ENCODE measurements around the gene PRLH.

PRLH gene

DNA sequence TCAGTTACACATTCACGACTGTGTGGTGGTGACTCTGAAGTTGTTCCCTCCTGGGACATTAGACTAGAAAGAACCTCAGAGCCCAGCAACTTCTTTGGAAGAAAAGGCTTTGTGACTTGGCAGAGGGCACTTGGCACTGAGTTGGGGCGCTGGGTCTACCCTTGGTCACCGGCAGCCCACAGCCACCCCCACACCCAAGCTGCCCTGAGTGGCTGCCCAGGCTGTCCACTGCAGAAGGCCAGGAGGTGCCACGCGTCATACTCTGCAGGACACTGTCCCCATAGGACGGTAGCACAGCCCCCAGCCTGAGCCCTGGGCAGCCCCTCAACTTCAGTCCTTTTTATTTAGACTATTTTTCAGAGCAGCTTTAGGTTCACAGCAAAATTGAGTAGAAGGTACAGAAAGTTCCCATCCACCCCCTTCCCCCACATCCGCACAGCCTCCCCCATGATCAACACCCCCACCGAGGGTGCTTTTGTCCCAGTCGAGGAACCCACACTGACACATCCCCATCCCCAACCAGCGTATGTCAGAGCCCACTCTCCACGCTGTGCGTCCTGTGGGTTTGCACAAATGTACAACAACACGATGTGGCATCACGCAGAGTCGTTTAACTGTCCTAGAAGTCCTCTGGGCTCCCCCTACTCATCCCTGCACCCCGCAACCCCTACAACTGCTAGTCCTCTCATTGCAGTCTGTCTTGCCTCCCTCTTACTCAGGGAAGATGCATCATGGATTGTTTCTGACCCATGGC, 1.1 kb downstream of the PRLH start:
- DNase-seq: no peak

DNA sequence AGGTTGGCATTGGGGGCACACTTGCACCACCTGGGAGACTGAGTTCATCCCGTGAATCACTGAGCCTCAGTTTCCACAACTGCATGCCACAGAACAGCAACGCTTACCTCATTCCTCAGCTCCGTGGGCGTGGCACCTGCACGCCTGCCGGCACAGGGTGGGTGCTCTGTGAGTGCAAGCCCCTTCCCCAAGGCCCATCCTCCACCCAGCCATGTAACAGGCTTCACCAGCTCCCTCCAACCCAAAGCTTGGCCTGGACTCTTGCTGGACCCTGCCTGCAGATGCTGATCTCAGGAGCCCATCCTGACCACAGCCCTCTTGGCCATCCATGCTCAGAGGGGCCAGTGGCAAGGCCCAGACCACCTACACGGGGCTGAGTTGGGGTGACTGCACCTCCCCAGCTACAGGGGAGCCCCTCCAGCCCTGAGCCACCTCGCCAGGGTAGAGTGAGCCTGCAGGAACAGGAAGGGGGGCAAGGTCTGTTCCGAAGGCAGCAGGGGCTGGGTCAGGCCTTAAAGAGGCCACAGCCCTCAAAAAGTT, 1.8 kb downstream of the PRLH start:
- DNase-seq: no peak

DNA sequence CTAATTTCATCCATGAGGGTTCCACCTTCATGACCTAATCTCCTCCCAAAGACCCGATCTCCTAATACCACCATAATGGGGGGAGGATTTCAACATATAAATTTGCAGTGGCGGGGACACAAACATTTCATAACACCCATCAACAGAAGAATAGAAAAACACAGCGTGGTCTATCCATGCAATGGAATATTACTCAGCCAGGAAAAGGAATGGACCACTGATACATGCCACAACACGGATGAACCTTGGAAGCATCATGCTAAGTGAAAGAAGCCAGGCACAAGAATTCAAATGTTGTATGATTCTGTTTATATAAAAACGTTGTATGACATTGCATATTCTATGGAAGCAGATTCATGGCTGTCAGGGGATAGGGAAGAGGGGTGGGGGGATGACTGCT, 2.7 kb downstream of the PRLH start:
- DNase-seq: no peak

DNA sequence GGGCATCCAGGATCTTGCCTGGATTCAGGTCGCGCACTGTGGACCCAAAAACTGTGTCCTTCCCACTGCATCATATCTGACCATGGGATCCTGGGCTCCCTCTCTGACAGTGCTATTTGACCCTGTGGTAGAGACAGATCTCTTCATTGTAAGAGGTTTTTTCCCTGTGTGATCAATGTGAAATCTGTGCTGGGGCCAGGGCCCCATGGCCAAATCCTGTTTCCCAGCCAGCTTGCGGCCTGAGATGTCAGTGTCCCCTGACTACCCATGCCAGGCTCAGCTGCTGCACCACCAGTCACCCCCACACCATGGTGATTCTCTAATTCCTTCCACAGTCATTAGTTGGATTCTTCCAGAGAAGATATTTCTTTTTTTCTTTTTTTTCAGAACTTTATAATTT, 3.5 kb downstream of the PRLH start:
- no peak for DNase-seq

DNA sequence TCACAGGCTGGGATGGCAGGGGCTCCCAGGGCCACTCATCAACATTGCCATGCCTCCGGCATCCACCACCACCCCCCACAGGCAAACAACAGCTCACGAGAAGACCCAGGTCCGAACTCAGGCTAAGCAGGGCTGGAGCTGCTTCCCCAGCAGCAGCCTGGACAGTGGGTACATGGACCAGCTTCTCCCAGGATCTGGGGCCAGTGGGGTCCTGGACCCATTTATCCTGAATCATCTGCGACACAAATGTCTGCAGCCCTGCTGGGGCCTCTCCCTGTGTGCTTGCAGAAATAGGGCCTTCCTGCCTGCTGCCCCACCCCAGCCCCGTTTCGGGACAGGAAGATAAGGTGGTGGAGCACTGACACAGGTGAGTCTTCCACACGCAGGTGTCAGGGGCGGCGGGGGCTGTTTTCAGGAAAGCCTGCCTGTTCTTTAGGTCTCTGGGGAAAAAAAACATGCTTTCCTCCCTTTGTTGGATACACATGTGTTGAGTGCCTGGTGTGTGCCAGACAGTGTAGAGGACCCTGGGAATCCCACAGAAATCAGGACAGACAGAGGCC, 4.5 kb downstream of the PRLH start:
- DNase-seq: no peak

DNA sequence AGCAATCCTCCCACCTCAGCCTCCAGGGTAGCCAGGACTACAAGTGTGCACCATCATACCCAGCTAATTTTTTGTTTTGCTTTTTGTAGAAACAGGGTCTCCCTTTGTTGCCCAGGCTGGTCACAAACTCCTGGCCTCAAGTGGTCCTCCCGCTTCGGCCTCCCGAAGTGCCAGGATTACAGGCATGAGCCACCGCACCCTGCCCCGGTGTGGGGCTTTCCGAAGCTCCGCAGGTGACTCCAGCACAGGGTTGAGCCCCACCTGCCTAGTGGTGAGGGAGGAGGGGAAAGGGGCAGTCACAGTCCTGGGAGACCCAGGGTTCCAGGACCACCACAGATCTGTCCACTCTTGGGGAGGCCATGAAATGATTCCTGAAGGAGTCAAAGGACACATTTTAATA, 5.2 kb downstream of the PRLH start:
- no peak for DNase-seq

DNA sequence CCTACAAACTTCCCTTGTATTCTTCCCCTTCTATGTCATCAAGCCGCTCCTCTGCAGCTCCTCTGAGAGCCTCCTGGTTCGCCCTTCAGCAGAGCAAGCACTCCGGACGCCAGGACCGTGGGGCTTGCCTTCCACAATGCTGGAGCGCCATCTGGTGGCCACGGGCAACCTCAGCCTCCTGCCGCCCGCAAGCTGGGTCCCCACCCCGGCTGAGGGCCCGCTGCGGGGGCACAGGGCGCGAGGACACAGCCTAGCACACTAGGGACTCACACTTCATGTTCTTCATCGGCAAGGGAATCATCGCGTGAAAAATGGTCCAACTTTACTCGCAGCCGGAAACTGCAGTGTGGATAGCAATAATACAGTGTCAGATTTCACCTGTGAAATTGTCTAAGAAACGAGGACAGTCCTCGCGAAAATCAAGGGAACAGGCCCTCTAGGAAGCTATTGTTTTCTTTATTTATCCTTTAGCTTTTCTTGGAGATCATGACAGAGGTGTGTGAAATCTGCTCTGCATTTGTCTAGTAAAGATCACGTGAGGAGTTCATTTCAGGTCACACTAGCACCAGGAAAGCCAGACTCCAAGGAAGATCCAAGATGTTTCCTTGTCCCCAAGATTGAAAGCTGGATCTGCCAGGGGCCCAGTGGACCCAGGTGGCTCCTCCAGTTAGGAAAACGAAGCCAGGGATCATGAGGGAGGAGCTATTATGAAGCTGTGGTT, 5.8 kb downstream of the PRLH start:
- DNase-seq: peak; percentile 86

DNA sequence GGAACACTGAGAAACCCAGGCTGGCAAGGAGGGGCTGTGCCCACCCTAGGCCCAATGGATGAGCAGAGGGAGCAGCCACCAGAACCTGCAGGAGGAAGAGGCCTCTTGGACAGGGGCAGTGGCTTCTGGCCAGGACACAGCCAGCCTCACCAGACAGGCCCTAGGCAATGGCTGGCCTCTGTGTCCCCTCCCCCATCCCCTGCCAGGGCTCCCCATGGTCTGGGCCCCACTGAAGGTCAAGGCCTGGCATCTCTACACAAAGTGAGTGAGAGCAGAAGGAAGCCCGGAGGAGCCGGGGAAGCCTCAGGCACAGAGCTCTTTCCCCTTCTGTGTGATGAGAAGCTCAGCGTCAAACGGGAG, 6.3 kb downstream of the PRLH start:
- no peak for DNase-seq

DNA sequence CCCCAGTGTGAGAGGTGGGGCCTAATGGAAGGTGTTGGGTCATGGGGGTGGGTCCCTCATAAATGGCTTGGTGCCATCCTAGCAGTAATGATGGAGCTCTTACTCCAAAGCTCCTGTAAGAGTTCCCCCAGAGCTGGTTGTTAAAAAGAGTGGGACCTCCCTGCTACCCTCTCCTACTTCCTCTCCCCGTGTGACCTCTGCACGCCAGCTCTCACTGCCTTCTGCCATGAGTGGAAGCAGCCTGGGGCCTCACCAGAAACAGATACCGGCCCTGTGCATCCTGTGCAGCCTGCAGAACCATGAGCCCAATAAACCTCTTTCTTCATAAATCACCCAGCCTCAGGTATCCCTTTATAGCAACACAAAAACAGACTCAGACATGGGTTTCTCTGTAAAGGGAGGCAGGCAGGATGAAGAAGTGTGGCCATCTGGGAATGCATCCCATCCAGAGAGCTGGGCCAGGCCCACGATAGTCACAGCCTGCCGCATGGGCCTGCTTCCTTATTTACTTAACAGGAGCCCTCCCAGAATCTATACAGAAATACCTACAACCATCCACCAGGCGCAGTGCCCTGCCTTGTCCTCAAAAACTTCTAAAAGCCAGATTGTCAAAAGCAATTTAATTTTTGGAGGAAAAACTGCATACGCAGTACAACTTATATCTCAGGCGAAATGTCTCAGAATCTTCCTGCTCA, 7.5 kb downstream of the PRLH start:
- DNase-seq: no peak

DNA sequence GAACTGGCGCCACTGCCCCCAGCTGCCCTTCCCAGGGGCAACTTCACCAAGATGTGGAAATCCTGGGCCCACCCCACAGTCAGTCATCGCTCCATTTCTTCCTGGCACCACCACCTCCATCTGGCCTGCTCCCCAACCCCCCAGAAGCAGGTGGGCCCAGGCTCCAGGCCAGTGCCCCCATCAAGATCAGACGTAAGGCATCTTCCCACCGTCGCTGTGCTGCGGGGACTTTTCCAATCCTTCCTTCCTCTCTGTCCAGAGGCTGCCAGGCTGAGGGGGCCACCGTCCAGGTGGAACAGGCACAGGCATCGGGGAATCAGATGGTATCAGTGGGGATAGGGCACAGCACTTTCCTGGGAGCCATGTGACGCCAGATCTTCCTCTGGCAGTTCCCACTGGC, 8.1 kb downstream of the PRLH start:
- DNase-seq: no peak

DNA sequence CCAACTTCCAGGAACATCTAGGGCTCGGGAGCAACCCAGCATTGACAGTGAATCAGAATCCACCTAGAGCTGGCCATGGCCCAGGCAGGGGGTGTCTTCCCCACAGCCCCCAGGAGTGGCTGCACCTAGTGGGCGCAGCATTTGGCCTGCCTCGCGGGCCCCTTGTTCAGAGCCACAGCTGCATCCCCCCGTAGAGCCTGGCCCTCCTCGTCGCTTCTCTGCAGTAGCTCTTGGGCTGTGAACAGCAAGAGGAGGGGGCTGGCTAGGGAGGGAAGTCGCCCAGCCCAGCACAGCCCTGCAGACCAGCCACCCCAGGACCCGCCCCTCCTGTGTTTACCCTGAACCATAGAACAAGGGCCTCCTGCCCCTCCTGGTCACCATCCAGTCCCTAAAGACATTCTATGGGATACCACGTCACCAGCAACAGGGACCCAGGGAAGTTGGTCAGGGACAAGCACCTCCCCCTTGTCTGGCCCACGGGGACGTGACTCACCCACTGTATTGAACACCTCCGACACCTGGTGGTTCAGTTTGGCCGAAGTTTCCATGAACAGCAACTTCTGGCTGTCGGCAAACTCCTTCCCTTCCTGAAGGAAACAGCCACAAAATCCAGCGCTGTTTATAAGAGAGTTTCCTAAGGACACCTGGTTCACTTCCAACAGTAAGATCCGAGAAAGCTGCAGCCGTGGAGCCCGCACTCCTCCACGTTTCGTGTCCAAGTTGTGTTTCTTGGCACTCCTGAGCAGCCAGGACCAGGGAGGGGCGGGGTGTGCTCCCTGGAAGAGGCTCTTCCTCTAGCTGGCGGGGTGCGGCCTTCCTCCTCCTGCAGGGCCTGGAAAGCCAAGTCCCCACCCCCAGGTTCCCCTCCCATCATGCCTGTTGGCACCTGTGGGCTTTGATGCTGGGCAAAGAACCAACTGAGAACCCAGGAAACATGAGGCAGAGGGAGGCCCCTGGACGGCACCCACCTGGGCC, 8.8 kb downstream of the PRLH start:
- DNase-seq: no peak

DNA sequence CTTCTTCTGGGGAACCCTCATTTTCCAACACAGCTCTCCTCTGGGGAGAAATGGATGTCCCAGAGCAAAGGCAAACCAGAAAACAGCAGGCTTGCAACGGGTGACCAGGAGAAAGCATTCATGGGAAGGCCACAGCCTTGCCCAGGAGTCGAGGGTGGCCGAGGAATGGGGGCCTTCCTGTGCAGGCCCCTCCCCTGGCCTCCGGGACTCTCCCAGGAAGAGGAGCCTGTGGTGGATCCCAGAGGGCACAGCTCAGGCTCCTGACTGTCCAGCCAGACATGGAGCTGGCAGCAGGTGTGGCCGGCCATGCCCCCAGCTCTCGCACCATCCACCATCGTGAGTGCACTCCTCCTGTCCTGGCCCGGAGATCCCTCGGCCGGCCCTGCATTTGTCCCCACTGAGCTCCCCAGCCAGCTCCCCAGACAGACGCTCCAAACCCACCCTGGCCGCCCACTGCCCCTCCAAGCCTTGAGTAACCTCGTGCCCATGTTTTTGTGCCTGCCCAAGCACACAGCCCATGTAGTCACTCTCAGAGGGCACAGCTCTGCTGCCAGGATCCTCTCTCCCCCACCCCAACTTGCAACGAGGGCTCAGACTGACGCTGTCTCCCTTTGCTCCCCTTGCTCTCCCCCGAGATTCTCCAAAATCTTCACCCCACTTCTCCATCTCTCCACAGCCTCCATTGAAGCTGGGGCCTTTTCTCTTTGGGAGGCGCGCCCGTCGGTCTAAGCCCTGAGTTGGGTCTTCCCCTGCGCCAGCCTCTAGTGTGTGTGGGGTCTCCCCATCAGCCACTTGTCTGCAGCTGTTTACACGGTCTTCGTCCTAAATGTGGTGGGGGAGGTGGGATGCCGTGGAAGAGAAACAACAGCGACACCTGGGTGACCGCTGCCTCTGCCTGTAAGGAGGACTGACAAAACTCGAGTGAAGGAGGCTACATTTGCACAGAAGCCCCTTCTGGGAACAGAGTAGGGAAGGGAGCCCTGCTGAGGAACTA, 9.8 kb downstream of the PRLH start:
- no peak for DNase-seq

DNA sequence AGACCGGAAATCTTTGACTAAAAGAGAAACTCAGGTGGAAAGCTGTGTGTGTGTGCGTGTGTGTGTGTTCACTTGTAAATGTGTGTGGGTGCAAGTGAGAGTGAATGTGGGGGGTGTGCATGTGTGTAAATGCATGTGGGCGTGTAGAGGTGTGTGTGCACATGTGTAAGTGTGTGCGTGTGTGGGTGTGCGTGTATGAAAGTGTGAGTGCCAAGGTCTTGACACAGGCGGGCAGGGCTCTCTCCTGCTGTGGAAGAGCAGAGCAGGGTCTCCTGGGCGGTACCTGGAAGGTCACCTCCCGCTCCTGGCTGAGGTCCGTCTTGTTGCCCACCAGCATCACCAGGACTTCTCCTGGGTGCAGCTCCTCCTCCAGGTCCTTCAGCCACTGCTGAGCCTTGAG, 10.6 kb downstream of the PRLH start:
- no peak for DNase-seq

DNA sequence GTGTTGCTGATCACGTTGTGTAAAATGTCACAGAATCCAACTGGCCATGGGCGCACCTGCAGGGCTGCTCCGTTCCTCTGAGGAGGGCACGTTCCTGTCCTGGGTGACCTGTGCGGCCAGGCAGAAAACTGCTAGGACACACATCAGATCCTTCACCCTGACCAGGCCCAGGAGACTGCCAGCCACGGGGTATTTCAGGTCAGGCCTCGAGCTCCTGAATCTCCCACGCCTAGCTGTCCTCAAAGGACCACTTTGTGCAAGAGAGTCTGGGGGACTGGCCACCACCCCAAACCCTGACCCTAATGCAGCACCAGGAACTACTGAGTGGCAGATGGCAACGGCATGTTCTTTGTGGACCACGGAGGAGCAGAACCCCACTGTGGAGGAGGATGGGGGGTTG, 11.1 kb downstream of the PRLH start:
- DNase-seq: no peak

DNA sequence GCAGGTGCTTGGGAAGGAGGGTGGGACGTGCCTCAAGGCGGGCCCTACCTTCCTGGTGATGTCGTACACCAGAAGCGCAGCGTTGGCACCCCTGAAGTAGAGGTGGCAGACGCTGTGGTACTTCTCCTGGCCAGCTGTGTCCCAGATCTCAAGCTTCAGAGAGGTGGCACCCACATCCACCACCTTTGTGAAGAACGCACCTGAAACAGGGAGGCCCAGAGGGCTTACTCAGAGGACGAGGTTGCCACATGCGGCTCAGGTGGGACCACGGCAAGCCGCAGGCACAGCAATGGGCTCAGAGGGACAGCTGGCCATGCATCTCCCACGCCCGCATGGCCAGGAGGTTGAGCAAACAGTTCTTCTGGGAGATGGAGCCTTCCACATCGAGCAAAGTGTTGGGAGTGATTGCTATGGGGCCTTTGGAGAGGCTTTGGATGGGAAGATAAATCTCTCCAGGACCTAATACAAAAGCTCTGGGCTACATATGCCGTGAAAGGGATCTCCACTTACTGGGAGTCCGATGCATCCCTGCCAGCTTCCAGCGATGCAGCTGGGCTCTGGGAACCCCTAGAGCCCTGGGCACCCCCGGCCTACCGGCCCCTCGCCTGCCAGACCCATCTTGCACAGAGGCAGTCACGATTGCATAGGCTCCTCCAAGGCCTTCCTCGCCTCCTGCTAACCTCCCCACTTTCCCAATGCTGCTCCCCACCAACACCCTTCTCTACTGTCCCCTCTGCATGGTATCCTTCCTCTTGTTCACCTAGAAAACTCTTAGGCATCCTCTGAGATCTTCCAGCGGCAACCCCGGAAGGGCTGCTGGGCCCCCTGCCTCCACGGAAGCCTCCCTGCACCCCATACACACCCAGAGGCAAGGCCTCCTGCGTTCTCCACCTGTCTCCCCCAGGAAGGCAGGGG, 11.8 kb downstream of the PRLH start:
- no peak for DNase-seq

DNA sequence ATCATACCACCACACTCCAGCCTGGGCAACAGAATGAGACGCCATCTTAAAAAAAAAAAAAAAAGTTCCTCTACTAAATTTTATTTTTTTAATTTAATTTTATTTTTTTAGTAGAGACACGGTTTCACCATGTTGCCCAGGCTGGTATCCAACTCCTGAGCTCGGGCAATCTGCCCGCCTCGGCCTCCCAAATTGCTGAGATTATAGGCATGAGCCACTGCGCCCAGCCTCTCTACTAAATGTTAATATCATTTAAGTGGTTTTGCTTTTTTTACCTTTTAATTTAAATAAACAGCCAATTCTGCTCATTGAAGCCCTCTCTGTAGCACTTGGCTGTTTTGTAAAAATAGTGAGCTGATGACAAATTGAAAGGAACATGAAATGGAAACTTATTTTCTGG, 15.0 kb downstream of the PRLH start:
- DNase-seq: no peak

DNA sequence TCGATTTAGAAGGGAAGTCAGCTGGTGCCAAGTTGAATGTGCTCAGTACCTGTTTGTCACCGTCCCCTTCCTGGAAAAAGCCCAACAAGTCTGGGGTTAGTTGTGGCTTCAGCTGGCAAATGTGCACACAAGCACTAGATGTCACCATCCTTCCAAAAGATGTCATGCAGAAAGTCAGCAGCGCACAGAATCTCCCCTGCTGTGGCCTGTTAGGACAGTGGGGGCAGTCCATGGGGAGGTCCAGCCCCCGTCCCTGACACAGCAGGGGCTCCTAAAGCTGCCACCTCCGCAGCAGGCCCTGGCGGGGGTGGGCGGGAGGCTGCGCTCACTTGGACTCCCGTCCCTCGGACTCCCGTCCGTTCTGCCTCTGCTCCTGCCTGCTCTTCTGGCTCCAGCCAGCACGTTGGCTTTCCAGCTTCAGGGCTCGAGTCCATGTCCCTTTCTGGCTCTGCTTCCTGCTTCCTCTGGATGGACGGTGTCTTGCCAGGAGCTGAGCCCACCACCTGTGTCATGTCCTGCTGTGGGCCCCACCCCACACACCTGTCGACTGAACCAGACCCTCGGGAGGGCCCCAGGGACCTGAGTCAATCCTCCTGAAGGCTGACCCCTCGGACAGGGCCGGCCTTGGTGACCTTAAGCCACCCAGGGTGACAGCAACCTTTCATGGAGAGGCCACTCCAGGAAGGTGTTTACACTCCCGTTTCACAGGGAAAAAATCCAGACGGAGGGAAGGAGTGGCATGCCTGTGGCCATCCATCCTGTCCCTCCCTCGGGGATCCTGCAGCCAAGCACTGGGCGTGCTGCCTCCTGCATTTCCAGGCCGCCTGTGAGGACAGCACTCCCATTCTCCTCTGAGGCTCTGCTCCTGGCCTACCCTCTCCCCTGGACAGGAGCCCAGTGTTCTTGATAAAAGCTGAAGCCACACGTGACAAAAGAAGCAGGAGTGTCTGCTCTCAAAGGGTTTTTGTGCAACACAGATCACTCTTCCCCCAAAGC, 15.7 kb downstream of the PRLH start:
- DNase-seq: peak; percentile 83
